Endothelial cell of umbilical vein (primary cell): Measurements from ENCODE around the gene ADTRP. TPM values are rescaled to one million over a fixed set of nuclear protein-coding genes. Genes with fewer than 3 reads are reported as not detected.

Experiments used
- BruUV-seq: library from RNA; stranded (reverse); fragments of 400-500 nt; replicated peaks from 2 replicates; lab custom pipeline; 2021; lab: Mats Ljungman, UMichigan
- CTCF ChIA-PET: fragments of 300-600, 350-600 bp; sonication (Branson Sonifier 250); formaldehyde crosslinking; loops from one replicate; lab custom pipeline; 2021; ENCODE audit warnings: antibody characterized with exemption, inconsistent platforms; lab: Charles Lee
- POLR2A ChIA-PET: fragments of 300-600, 350-600 bp; sonication (Branson Sonifier 250); formaldehyde crosslinking; loops from one replicate; lab custom pipeline; 2021; ENCODE audit warnings: antibody characterized with exemption, inconsistent platforms; lab: Charles Lee
- DNase-seq: peaks from one replicate; pipeline ENCODE4 v3.0.0-alpha.2; 2011; ENCODE audit warnings: low read depth, low spot score
- FAIRE-seq: peaks from 2 replicates; lab custom pipeline; 2011; peaks lifted over from hg19 to GRCh38; lab: Jason Lieb, UNC
- H2AFZ ChIP-seq: 2 replicates; pipeline ENCODE4 v1.6.0; 2012; ENCODE audit warnings: low read depth, low read length, control low read depth, inconsistent platforms
- H3K27ac ChIP-seq: 2 replicates; pipeline ENCODE4 v1.5.1; 2011; ENCODE audit warnings: low read depth, mild to moderate bottlenecking, control low read depth, low read length, moderate library complexity; ENCODE audit not compliant: insufficient read depth
- H3K27me3 ChIP-seq, 2 experiments: 2 replicates each; pipeline versions ENCODE4 v1.6.0 to v1.6.1; 2011; ENCODE audit warnings: low read length in 2 of 2, mixed read lengths in 1 of 2; ENCODE audit not compliant: control insufficient read depth in 2 of 2, insufficient read depth in 2 of 2
- H3K36me3 ChIP-seq, 2 experiments: 2 replicates in 1 of 2; 3 replicates in 1 of 2; pipeline ENCODE4 v1.5.1; 2011; ENCODE audit warnings: low read length in 2 of 2, mild to moderate bottlenecking in 1 of 2, moderate library complexity in 1 of 2; ENCODE audit not compliant: control insufficient read depth in 2 of 2, insufficient read depth in 2 of 2; ENCODE audit errors: extremely low read depth in 1 of 2
- H3K4me1 ChIP-seq: 3 replicates; pipeline ENCODE4 v1.5.1; 2011; ENCODE audit warnings: mild to moderate bottlenecking, low read length; ENCODE audit not compliant: control insufficient read depth, insufficient read depth; ENCODE audit errors: extremely low read depth
- H3K4me2 ChIP-seq: 2 replicates; pipeline ENCODE4 v1.6.1; 2011; ENCODE audit warnings: low read length, control low read depth, mixed read lengths; ENCODE audit not compliant: insufficient read depth
- H3K4me3 ChIP-seq, 3 experiments: fragments of 200-600 bp in 1 of 3; sonication (generic), shearing (Covaris generic) in 1 of 3; replicated peaks in 1 of 3; 2 replicates each; pipeline ENCODE4 v1.5.1; 2011 to 2016; ENCODE audit warnings: control low read depth in 3 of 3, low read length in 3 of 3, mild to moderate bottlenecking in 2 of 3, inconsistent platforms in 1 of 3, low read depth in 1 of 3, moderate library complexity in 1 of 3; ENCODE audit not compliant: insufficient read depth in 1 of 3
- H3K79me2 ChIP-seq: 2 replicates; pipeline ENCODE4 v1.6.0; 2012; ENCODE audit warnings: low read length, inconsistent platforms; ENCODE audit not compliant: control insufficient read depth, insufficient read depth
- H3K9ac ChIP-seq: replicated peaks from 2 replicates; pipeline ENCODE3; 2011; ENCODE audit warnings: low read length, control low read depth; ENCODE audit not compliant: insufficient read depth; ENCODE audit errors: extremely low read depth
- H3K9me1 ChIP-seq: replicated peaks from 3 replicates; pipeline ENCODE4 v1.6.0; 2011; ENCODE audit warnings: mild to moderate bottlenecking, low read length; ENCODE audit not compliant: control insufficient read depth, insufficient read depth; ENCODE audit errors: extremely low read depth
- H3K9me3 ChIP-seq: replicated peaks from 2 replicates; pipeline ENCODE4 v1.5.1; 2012; ENCODE audit warnings: low read length, inconsistent platforms; ENCODE audit not compliant: control insufficient read depth, insufficient read depth
- H4K20me1 ChIP-seq: replicated peaks from 2 replicates; pipeline ENCODE3; 2011; ENCODE audit warnings: mild to moderate bottlenecking, low read length; ENCODE audit not compliant: control insufficient read depth, insufficient read depth; ENCODE audit errors: extremely low read depth
- CTCF ChIP-seq, 2 donors: IDR thresholded peaks; 1 replicate in 1 of 2; 2 replicates in 1 of 2; pipeline ENCODE4 v1.5.1; 2011; ENCODE audit warnings: low read length in 2 of 2, mild to moderate bottlenecking in 2 of 2, moderate library complexity in 2 of 2, control low read depth in 1 of 2, inconsistent platforms in 1 of 2, low read depth in 1 of 2; ENCODE audit not compliant: insufficient read depth in 1 of 2; ENCODE audit errors: extremely low read depth in 1 of 2
- EZH2 ChIP-seq: IDR thresholded peaks from 2 replicates; pipeline ENCODE4 v1.6.1; 2012; ENCODE audit warnings: borderline replicate concordance, low read depth, mild to moderate bottlenecking, moderate library complexity, low read length, inconsistent platforms; ENCODE audit not compliant: severe bottlenecking
- FOS ChIP-seq: IDR thresholded peaks from 2 replicates; pipeline ENCODE4 v1.6.1; 2011; ENCODE audit warnings: mild to moderate bottlenecking, low read length, moderate library complexity, borderline replicate concordance; ENCODE audit not compliant: insufficient read depth
- GATA2 ChIP-seq: IDR thresholded peaks from 2 replicates; pipeline ENCODE4 v1.7.0; 2011; ENCODE audit warnings: low read depth, mild to moderate bottlenecking, moderate library complexity, mixed read lengths, low read length; ENCODE audit not compliant: insufficient read length, insufficient read depth
- JUN ChIP-seq: IDR thresholded peaks from 2 replicates; pipeline ENCODE4 v1.6.1; 2011; ENCODE audit warnings: borderline replicate concordance, low read depth; ENCODE audit not compliant: insufficient read length, insufficient read depth
- MAX ChIP-seq: IDR thresholded peaks from 2 replicates; pipeline ENCODE4 v1.6.1; 2011; ENCODE audit not compliant: insufficient read depth, insufficient read length
- MYC ChIP-seq: IDR thresholded peaks from one replicate; pipeline ENCODE4 v1.6.1; 2011; ENCODE audit warnings: mild to moderate bottlenecking, low read depth, low read length
- POLR2A ChIP-seq: IDR thresholded peaks from 2 replicates; pipeline ENCODE4 v1.6.1; 2012; ENCODE audit warnings: low read depth, mild to moderate bottlenecking, control low read depth, low read length
- POLR2AphosphoS5 ChIP-seq: IDR thresholded peaks from 2 replicates; pipeline ENCODE4 v1.6.1; 2012; ENCODE audit warnings: low read depth, mild to moderate bottlenecking, control low read depth, low read length, moderate library complexity; ENCODE audit not compliant: insufficient read depth
- dilution Hi-C: fragments of 300-500 bp; cut with MboI; formaldehyde crosslinking; loops from one replicate; pipeline ENCODE4 v1.15.0; 2019; ENCODE audit warnings: low sequenced_read_pairs; ENCODE audit not compliant: extremely low pct_ligation_motif_present
- intact Hi-C: fragments of 100-400 bp; cut with micrococcal nuclease; formaldehyde crosslinking; loops from one replicate; pipeline ENCODE4 v1.10.0; 2022
- polyA plus RNA-seq, 4 experiments: library from polyadenylated mRNA; depleted of rRNA in 3 of 4; stranded (reverse) in 3 of 4; unstranded in 1 of 4; fragments of >200 nt; gene quantifications; 2 replicates each; pipeline versions ENCODE4 v1.2.1 to v1.2.3, GENCODE V29; 2011 to 2012; ENCODE audit warnings: missing spikeins in 1 of 4
- total RNA-seq: library from RNA; stranded (reverse); gene quantifications from 2 replicates; pipeline ENCODE4 v1.2.3, GENCODE V29; 2021

ADTRP gene
- total and polyA plus RNA-seq, 2 donors (not counting 3 experiments of a cell fraction or from before 2014, with no cell fraction given) = 3.3 to 4.4 TPM

GRCh38 chr6:11785774-11786579 lies 7.4 kb upstream of the ADTRP start:
- H3K9me3 ChIP-seq = no peaks in the 10 kb centered on the region
- H3K36me3 ChIP-seq = no peaks in the 10 kb centered on the region
- no peak overlapping the region for H3K9ac ChIP-seq
- intact Hi-C loops (no loop called here), dilution Hi-C loops (no loop called here)
- H3K4me3 ChIP-seq = no peak overlapping the region
- no peak overlapping the region for H2AFZ ChIP-seq
- TF ChIP-seq EZH2 (no peak), FOS (no peak), JUN (no peak), CTCF (IDR thresholded peaks at IDR 0.05; ENCODE audit: extremely low read depth in 1 of 2, insufficient read depth in 1 of 2, low read depth in 1 of 2, low read length in 2 of 2) (no peak), POLR2AphosphoS5 (no peak), POLR2A (no peak), MYC (no peak), MAX (no peak), GATA2 (no peak)
- POLR2A ChIA-PET = no interaction called here
- BruUV-seq = no TSS peak
- no peaks in the 10 kb centered on the region for H3K4me1 ChIP-seq
- DNase-seq (no peak), FAIRE-seq (no peak)
- H3K27me3 ChIP-seq = peaks cover 2 to 3% of the 10 kb centered on the region in 2 experiments
- CTCF ChIA-PET = interaction anchor here (1.2 kb wide), 1 partner anchor 19 kb away, joined by 3 read pairs; no protein-coding TSS in a partner anchor
- H3K79me2 ChIP-seq = no peaks in the 10 kb centered on the region
- no peaks in the 10 kb centered on the region for H4K20me1 ChIP-seq
- no peaks in the 10 kb centered on the region for H3K9me1 ChIP-seq
- no peak overlapping the region for H3K27ac ChIP-seq
- H3K4me2 ChIP-seq = no peak overlapping the region
